B cell (primary cell): ENCODE measurements around the gene SLC39A13. TPM values are rescaled to one million over a fixed set of nuclear protein-coding genes. Genes with fewer than 3 reads are reported as not detected.

Experiments used
- ATAC-seq: fragments of 200-7000 bp; cut with Tn5 transposase; one replicate; pipeline ENCODE4 v1.10.0; 2021; ENCODE audit warnings: low read depth, mild to moderate bottlenecking, moderate number of reproducible peaks, moderate library complexity
- CTCF ChIA-PET: fragments of 350-600 bp; sonication (Branson Sonifier 250); formaldehyde crosslinking; loops from one replicate; lab custom pipeline; 2021; ENCODE audit warnings: antibody characterized with exemption, inconsistent platforms; lab: Charles Lee
- POLR2A ChIA-PET: fragments of 350-600 bp; sonication (Branson Sonifier 250); formaldehyde crosslinking; loops from one replicate; lab custom pipeline; 2021; ENCODE audit warnings: antibody characterized with exemption; lab: Charles Lee
- DNase-seq: peaks from one replicate; pipeline ENCODE4 v3.0.0; 2013
- H2AFZ ChIP-seq: 2 replicates; pipeline ENCODE4 v1.6.1; 2012; ENCODE audit warnings: mild to moderate bottlenecking, low read depth, low read length; ENCODE audit not compliant: insufficient read depth, poor library complexity, severe bottlenecking
- H3K27ac ChIP-seq, 2 donors: 1 replicate in 1 of 2; 2 replicates in 1 of 2; pipeline ENCODE4 v1.5.1; 2012 to 2013; ENCODE audit warnings: low read length in 2 of 2, mild to moderate bottlenecking in 2 of 2, moderate library complexity in 1 of 2
- H3K27me3 ChIP-seq, 4 experiments: fragments of 200-600 bp in 1 of 4; sonication (generic) in 1 of 4; replicated peaks in 1 of 4; 1 replicate in 2 of 4; 2 replicates in 2 of 4; pipeline versions ENCODE4 v1.6.1 to v1.7.0; 2013 to 2016; ENCODE audit warnings: low read length in 3 of 4, mild to moderate bottlenecking in 2 of 4, mixed read lengths in 1 of 4, moderate library complexity in 1 of 4; ENCODE audit not compliant: insufficient read depth in 4 of 4, control insufficient read depth in 3 of 4; ENCODE audit errors: control extremely low read depth in 1 of 4
- H3K36me3 ChIP-seq, 2 experiments: replicated peaks in 1 of 2; 1 replicate in 1 of 2; 2 replicates in 1 of 2; pipeline versions ENCODE4 v1.6.1 to v1.7.1; 2013; ENCODE audit warnings: low read length in 1 of 2; ENCODE audit not compliant: insufficient read depth in 2 of 2, control insufficient read depth in 1 of 2; ENCODE audit errors: control extremely low read depth in 1 of 2, extremely low read depth in 1 of 2
- H3K4me1 ChIP-seq, 2 donors: fragments of 200-600 bp in 1 of 2; sonication (generic) in 1 of 2; 1 replicate in 1 of 2; 2 replicates in 1 of 2; pipeline versions ENCODE4 v1.5.1 to v1.6.1; 2013 to 2017; ENCODE audit warnings: low read length in 2 of 2; ENCODE audit not compliant: control insufficient read depth in 2 of 2, insufficient read depth in 2 of 2
- H3K4me2 ChIP-seq: replicated peaks from 2 replicates; pipeline ENCODE3; 2012; ENCODE audit warnings: mild to moderate bottlenecking, low read depth, low read length; ENCODE audit not compliant: poor library complexity, severe bottlenecking
- H3K4me3 ChIP-seq, 5 experiments: fragments of 200-600 bp in 1 of 5; sonication (generic) in 1 of 5; 1 replicate in 3 of 5; 2 replicates in 2 of 5; pipeline versions ENCODE4 v1.5.1 to v1.7.0; 2011 to 2016; ENCODE audit warnings: low read length in 4 of 5, mild to moderate bottlenecking in 4 of 5, low read depth in 2 of 5, control low read depth in 1 of 5, moderate library complexity in 1 of 5; ENCODE audit not compliant: insufficient read depth in 1 of 5; ENCODE audit errors: control extremely low read depth in 1 of 5, extremely low read depth in 1 of 5
- H3K79me2 ChIP-seq: fragments of 200-600 bp; sonication (generic); one replicate; pipeline ENCODE4 v1.6.0; 2016; ENCODE audit warnings: low read length; ENCODE audit not compliant: control insufficient read depth, insufficient read depth
- H3K9ac ChIP-seq: fragments of 200-600 bp; sonication (generic); 2 replicates; pipeline ENCODE4 v1.6.1; 2017; ENCODE audit warnings: mild to moderate bottlenecking, low read length, moderate library complexity
- H3K9me3 ChIP-seq, 3 donors: one replicate each; pipeline versions ENCODE4 v1.6.1 to v1.7.1; 2013; ENCODE audit warnings: low read length in 2 of 3; ENCODE audit not compliant: control insufficient read depth in 2 of 3, insufficient read depth in 1 of 3; ENCODE audit errors: control extremely low read depth in 1 of 3
- H4K20me1 ChIP-seq: 2 replicates; pipeline ENCODE4 v1.6.0; 2012; ENCODE audit warnings: mild to moderate bottlenecking, low read length; ENCODE audit not compliant: insufficient read depth, control insufficient read depth, poor library complexity, severe bottlenecking
- H3K27ac Mint-ChIP-seq: one replicate; pipeline ENCODE4 v1.8.0; 2021; ENCODE audit warnings: mixed read lengths
- H3K27me3 Mint-ChIP-seq: one replicate; pipeline ENCODE4 v1.8.0; 2021; ENCODE audit warnings: mixed read lengths
- H3K4me1 Mint-ChIP-seq: one replicate; pipeline ENCODE4 v1.8.0; 2021; ENCODE audit warnings: mixed read lengths
- H3K4me3 Mint-ChIP-seq: one replicate; pipeline ENCODE4 v1.8.0; 2021; ENCODE audit warnings: mixed read lengths
- H3K9me3 Mint-ChIP-seq: one replicate; pipeline ENCODE4 v1.8.0; 2022; ENCODE audit warnings: mixed read lengths; ENCODE audit not compliant: insufficient read depth
- EZH2 ChIP-seq: IDR thresholded peaks from 2 replicates; pipeline ENCODE4 v1.6.1; 2012; ENCODE audit warnings: borderline replicate concordance, low read depth, mild to moderate bottlenecking, moderate library complexity, low read length; ENCODE audit not compliant: insufficient read depth, poor library complexity, severe bottlenecking
- WGBS: methylation state at CpG from one replicate; pipeline ENCODE4 v1.1.5; 2013; ENCODE audit warnings: missing lambda C conversion rate; ENCODE audit not compliant: insufficient coverage; 5-methylcytosine and 5-hydroxymethylcytosine counted together
- intact Hi-C: fragments of 100-400 bp; cut with micrococcal nuclease; formaldehyde crosslinking; loops from one replicate; pipeline ENCODE4 v1.10.0; 2022
- polyA plus RNA-seq: library from polyadenylated mRNA; depleted of rRNA; stranded (reverse); fragments of >200 nt; gene quantifications from 2 replicates; pipeline ENCODE4 v1.2.3, GENCODE V29; 2012
- total RNA-seq, 2 donors: library from RNA; stranded (reverse); fragments of 120-200 nt in 1 of 2; gene quantifications; 1 replicate in 1 of 2; 2 replicates in 1 of 2; pipeline versions ENCODE4 v1.2.3 to v1.2.4, GENCODE V29; 2013 to 2022
- TF ChIP-seq, protein P1 (sequence below): fragments of 200-600 bp; IDR thresholded peaks from one replicate; pipeline ENCODE4 v1.8.0; 2022; ENCODE audit warnings: antibody characterized with exemption, mild to moderate bottlenecking

The SLC39A13 gene
- total and polyA plus RNA-seq, 2 donors (not counting 1 experiment from before 2014, with no cell fraction given) = 33.0 to 55.7 TPM

DNA sequence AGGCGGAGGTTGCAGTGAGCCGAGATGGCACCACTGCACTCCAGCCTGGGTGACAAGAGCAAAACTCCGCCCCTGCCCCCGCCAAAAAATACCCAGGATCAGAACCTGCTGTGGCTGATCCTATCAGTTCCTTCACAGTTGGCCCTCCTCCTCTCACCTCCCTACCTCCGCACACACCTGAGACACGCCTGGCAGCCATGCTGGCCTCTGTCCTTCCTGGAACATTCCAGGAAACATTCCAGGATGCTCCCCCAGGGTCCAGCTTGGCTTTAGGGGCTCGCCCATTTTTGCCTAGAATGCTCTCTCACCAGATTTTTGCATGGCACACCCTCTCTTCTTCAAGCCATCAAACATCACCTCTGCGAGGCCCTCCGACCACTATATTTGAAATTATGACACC is 38.4 kb downstream of the SLC39A13 start:
- Histone ChIP-seq H3K4me2 (no peak overlapping the region), H3K27ac (no peak overlapping the region), H4K20me1 (no peaks in the 10 kb centered on the region), H3K36me3 (no peaks in the 10 kb centered on the region), H3K4me3 (no peak overlapping the region), H3K79me2 (no peaks in the 10 kb centered on the region), H3K27me3 (no peaks in the 10 kb centered on the region), H2AFZ (no peak overlapping the region), H3K9me3 (no peaks in the 10 kb centered on the region), H3K9ac (no peak overlapping the region), H3K4me1 (no peaks in the 10 kb centered on the region)
- intact Hi-C loops = no loop called here
- no peak overlapping the region for H3K27ac Mint-ChIP-seq
- H3K9me3 Mint-ChIP-seq = no peaks in the 10 kb centered on the region
- TF ChIP-seq, protein P1, sequence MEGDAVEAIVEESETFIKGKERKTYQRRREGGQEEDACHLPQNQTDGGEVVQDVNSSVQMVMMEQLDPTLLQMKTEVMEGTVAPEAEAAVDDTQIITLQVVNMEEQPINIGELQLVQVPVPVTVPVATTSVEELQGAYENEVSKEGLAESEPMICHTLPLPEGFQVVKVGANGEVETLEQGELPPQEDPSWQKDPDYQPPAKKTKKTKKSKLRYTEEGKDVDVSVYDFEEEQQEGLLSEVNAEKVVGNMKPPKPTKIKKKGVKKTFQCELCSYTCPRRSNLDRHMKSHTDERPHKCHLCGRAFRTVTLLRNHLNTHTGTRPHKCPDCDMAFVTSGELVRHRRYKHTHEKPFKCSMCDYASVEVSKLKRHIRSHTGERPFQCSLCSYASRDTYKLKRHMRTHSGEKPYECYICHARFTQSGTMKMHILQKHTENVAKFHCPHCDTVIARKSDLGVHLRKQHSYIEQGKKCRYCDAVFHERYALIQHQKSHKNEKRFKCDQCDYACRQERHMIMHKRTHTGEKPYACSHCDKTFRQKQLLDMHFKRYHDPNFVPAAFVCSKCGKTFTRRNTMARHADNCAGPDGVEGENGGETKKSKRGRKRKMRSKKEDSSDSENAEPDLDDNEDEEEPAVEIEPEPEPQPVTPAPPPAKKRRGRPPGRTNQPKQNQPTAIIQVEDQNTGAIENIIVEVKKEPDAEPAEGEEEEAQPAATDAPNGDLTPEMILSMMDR = no peak
- TF ChIP-seq EZH2 = no peak
- no peak overlapping the region for H3K4me3 Mint-ChIP-seq
- DNase-seq (no peak), ATAC-seq (no peak)
- no peaks in the 10 kb centered on the region for H3K27me3 Mint-ChIP-seq
- H3K4me1 Mint-ChIP-seq = no peaks in the 10 kb centered on the region
- ChIA-PET POLR2A (no interaction called here), CTCF (no interaction called here)
- WGBS = 88% methylated on average over 9 of the region's 9 CpGs

DNA sequence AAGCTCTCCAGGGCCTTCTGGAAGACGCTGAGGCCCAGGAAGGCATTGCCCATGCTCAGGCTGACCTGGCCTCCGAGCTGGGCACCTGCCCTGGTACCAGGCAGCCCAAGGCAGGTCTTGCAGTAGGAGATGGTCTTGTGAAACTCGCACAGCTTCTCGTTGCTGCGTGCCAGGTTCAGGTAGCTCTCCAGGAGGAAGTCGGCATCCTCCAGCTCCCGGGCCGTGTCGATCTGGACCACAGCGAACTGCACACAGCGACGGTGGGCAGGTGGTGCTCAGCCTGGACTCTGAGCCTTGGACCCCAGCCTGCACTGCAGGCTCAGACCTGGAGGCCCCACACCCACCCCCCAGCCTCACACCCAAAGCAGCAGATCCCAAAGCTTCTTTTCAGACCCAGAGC is 39.5 kb downstream of the SLC39A13 start:
- ChIA-PET POLR2A (no interaction called here), CTCF (no interaction called here)
- Histone ChIP-seq H4K20me1 (no peaks in the 10 kb centered on the region), H3K36me3 (no peaks in the 10 kb centered on the region), H3K79me2 (no peaks in the 10 kb centered on the region), H3K9me3 (no peaks in the 10 kb centered on the region), H3K27me3 (no peaks in the 10 kb centered on the region), H3K27ac (no peak overlapping the region), H3K4me2 (no peak overlapping the region), H3K9ac (no peak overlapping the region), H3K4me1 (no peaks in the 10 kb centered on the region), H2AFZ (no peak overlapping the region), H3K4me3 (no peak overlapping the region)
- Mint-ChIP-seq H3K27me3 (no peaks in the 10 kb centered on the region), H3K4me3 (no peak overlapping the region), H3K27ac (no peak overlapping the region), H3K9me3 (no peaks in the 10 kb centered on the region), H3K4me1 (no peaks in the 10 kb centered on the region)
- TF ChIP-seq EZH2 = no peak
- TF ChIP-seq, protein P1 = no peak
- no peak for DNase-seq
- 89% methylated on average over 12 of the region's 12 CpGs for WGBS
- intact Hi-C loops = no loop called here
- no peak for ATAC-seq
